Measurements from ENCODE around the gene RHOT1. TPM values are rescaled to one million over a fixed set of nuclear protein-coding genes. Genes with fewer than 3 reads are reported as not detected.
"Not testable (repeated sequence)": the region's sequence is repeated elsewhere in the genome, so short reads cannot be mapped to it uniquely, and the experiment has no call there.

The RHOT1 gene
- total RNA-seq, 1 donor from 2014 or later: 76.4 TPM

- TF ChIP-seq EZH2phosphoT487 (IDR thresholded peaks at IDR 0.05) (no peak), CTCF (IDR thresholded peaks at IDR 0.05) (peak; percentile 61)
- Mint-ChIP-seq H3K9me3 (no peaks in the 10 kb centered on the region), H3K4me3 (no peak overlapping the region), H3K27ac (peak overlapping the region; percentile 93), H3K4me1 (peaks cover 27% of the 10 kb centered on the region), H3K27me3 (ENCODE audit: insufficient read depth, low read depth) (peaks cover 4% of the 10 kb centered on the region), H3K36me3 (no peaks in the 10 kb centered on the region)
- DNase-seq (ENCODE audit: low spot score): peak; percentile 60
- H3K9me3 ChIP-seq (ENCODE audit: low read depth): no peaks in the 10 kb centered on the region
- no peaks in the 10 kb centered on the region for H3K36me3 ChIP-seq
- no peaks in the 10 kb centered on the region for H4K20me1 ChIP-seq (ENCODE audit: low read depth)
- H3K9ac ChIP-seq: no peak overlapping the region
- H3K79me2 ChIP-seq (ENCODE audit: low read depth): no peaks in the 10 kb centered on the region
- no peaks in the 10 kb centered on the region for H3K4me1 ChIP-seq
- no peak overlapping the region for H3K27ac ChIP-seq
- H3F3A ChIP-seq (ENCODE audit: low read depth): peaks cover 10% of the 10 kb centered on the region
- peak overlapping the region; percentile 59 for H2AFZ ChIP-seq (replicated peaks)
- no peak overlapping the region for H3K4me2 ChIP-seq
- no peaks in the 10 kb centered on the region for H3K27me3 ChIP-seq
- no peak overlapping the region for H3K4me3 ChIP-seq
Observed at GRCh38 chr17:32111141-32111771, 31.0 kb upstream of the RHOT1 start.

GRCh38 chr17:32112416-32112815 is 29.9 kb upstream of the RHOT1 start:
- Histone ChIP-seq H4K20me1 (ENCODE audit: low read depth) (no peaks in the 10 kb centered on the region), H3K36me3 (no peaks in the 10 kb centered on the region), H3K9ac (no peak overlapping the region), H3K9me3 (ENCODE audit: low read depth) (no peaks in the 10 kb centered on the region), H3K27ac (no peak overlapping the region), H3K4me3 (no peak overlapping the region), H3F3A (ENCODE audit: low read depth) (peaks cover 10% of the 10 kb centered on the region), H3K79me2 (ENCODE audit: low read depth) (no peaks in the 10 kb centered on the region), H3K4me2 (no peak overlapping the region), H3K27me3 (no peaks in the 10 kb centered on the region), H3K4me1 (no peaks in the 10 kb centered on the region), H2AFZ (replicated peaks) (no peak overlapping the region)
- Mint-ChIP-seq H3K4me3 (no peak overlapping the region), H3K4me1 (peaks cover 30% of the 10 kb centered on the region), H3K36me3 (no peaks in the 10 kb centered on the region), H3K27ac (no peak overlapping the region), H3K9me3 (no peaks in the 10 kb centered on the region), H3K27me3 (ENCODE audit: insufficient read depth, low read depth) (peaks cover 4% of the 10 kb centered on the region)
- no peak for DNase-seq (ENCODE audit: low spot score)
- TF ChIP-seq EZH2phosphoT487 (IDR thresholded peaks at IDR 0.05): no peak

- Histone ChIP-seq H3K36me3 (no peaks in the 10 kb centered on the region), H3K9ac (no peak overlapping the region), H2AFZ (replicated peaks) (no peak overlapping the region), H3K9me3 (ENCODE audit: low read depth) (no peaks in the 10 kb centered on the region), H3K27ac (no peak overlapping the region), H3K79me2 (ENCODE audit: low read depth) (no peaks in the 10 kb centered on the region), H3K4me3 (no peak overlapping the region), H3K4me2 (no peak overlapping the region), H3K27me3 (no peaks in the 10 kb centered on the region), H4K20me1 (ENCODE audit: low read depth) (no peaks in the 10 kb centered on the region), H3K4me1 (peaks cover 1% of the 10 kb centered on the region), H3F3A (ENCODE audit: low read depth) (peaks cover 10% of the 10 kb centered on the region)
- Mint-ChIP-seq H3K4me3 (no peak overlapping the region), H3K27me3 (ENCODE audit: insufficient read depth, low read depth) (peaks cover 4% of the 10 kb centered on the region), H3K4me1 (peaks cover 30% of the 10 kb centered on the region), H3K9me3 (no peaks in the 10 kb centered on the region), H3K27ac (peak overlapping the region; percentile 70), H3K36me3 (no peaks in the 10 kb centered on the region)
- TF ChIP-seq EZH2 (IDR thresholded peaks at IDR 0.05): no peak
- no peak for TF ChIP-seq EZH2phosphoT487 (IDR thresholded peaks at IDR 0.05)
- no peak for TF ChIP-seq CTCF (IDR thresholded peaks at IDR 0.05)
- no peak for DNase-seq (ENCODE audit: low spot score)
Observed at GRCh38 chr17:32114536-32114935, 27.8 kb upstream of the RHOT1 start.

GRCh38 chr17:32115546-32115945 is 26.8 kb upstream of the RHOT1 start:
- H3K9me3 ChIP-seq (ENCODE audit: low read depth); DNase-seq (ENCODE audit: low spot score); H3F3A ChIP-seq (ENCODE audit: low read depth); H3K36me3 ChIP-seq; H3K9me3 Mint-ChIP-seq; H3K4me2 ChIP-seq; H3K36me3 Mint-ChIP-seq; H3K4me3 Mint-ChIP-seq; H2AFZ ChIP-seq (replicated peaks); H3K27ac Mint-ChIP-seq; H3K27me3 Mint-ChIP-seq (ENCODE audit: insufficient read depth, low read depth); H3K4me3 ChIP-seq; H3K27ac ChIP-seq; H3K79me2 ChIP-seq (ENCODE audit: low read depth); H4K20me1 ChIP-seq (ENCODE audit: low read depth); H3K27me3 ChIP-seq; H3K9ac ChIP-seq: not testable (repeated sequence)
- peaks cover 39% of the 10 kb centered on the region for H3K4me1 Mint-ChIP-seq
- peaks cover 11% of the 10 kb centered on the region for H3K4me1 ChIP-seq

Data from neural progenitor cell (in vitro differentiated cells).